ENCODE results near the gene ZNF337.
A peak's percentile ranks its signal among the peaks of the same experiment; 100 is the strongest.

Gene ZNF337

GRCh38 chr20:25629816-25630499, 66.7 kb downstream of the ZNF337 start:
- H3K27ac Mint-ChIP-seq = no peak overlapping the region
- no peaks in the 10 kb centered on the region for H3K27me3 Mint-ChIP-seq
- DNase-seq = no peak
- peaks cover 15 to 16% of the 10 kb centered on the region in 2 donors for H3K36me3 Mint-ChIP-seq
- peaks cover 4 to 9% of the 10 kb centered on the region in 2 donors for H3K9me3 Mint-ChIP-seq
- ATAC-seq (replicated peaks) = no peak
- peaks cover 4 to 8% of the 10 kb centered on the region in 2 donors for H3K4me1 Mint-ChIP-seq
- no peak overlapping the region for H3K4me3 Mint-ChIP-seq

GRCh38 chr20:25626779-25627178, 69.9 kb downstream of the ZNF337 start:
- no peak overlapping the region for H3K27ac Mint-ChIP-seq
- peaks cover 13 to 16% of the 10 kb centered on the region in 2 donors for H3K36me3 Mint-ChIP-seq

DNA sequence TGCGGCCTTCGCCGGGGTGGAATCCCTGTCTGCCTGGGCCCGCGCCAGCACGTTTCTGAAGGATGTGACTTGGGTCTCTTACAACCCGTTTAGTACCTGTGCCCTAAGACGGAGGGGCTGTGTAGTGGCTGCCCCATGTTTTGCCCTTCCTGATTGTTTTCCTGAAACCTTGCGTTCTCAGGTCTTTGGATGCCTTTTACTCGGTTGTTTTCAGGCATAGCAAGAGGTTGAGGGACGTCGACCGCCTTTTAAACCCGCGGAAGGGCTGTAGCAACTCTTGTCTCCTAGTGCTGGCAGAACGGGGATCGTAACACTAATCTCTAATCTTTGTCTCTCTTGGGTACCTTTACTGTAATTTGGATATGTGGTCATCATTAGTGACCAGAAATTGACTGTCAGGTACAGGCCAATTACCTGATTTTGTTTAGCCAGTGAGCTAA, 72.1 kb downstream of the ZNF337 start:
- Mint-ChIP-seq H3K4me1 (peaks cover 23 to 32% of the 10 kb centered on the region in 2 donors), H3K27me3 (no peaks in the 10 kb centered on the region), H3K4me3 (peak overlapping the region; percentile 91), H3K27ac (peak overlapping the region; percentile 96), H3K36me3 (peaks cover 8 to 22% of the 10 kb centered on the region in 2 donors), H3K9me3 (peaks cover 4 to 9% of the 10 kb centered on the region in 2 donors)
- ATAC-seq (replicated peaks) (no peak), DNase-seq (no peak)

More at GRCh38 chr20:25626779-25627178, 69.9 kb downstream of the ZNF337 start:
- H3K9me3 Mint-ChIP-seq = peaks cover 4 to 9% of the 10 kb centered on the region in 2 donors
- no peak for DNase-seq
- H3K27me3 Mint-ChIP-seq = no peaks in the 10 kb centered on the region
- H3K4me1 Mint-ChIP-seq = peaks cover 16 to 24% of the 10 kb centered on the region in 2 donors
- no peak overlapping the region for H3K4me3 Mint-ChIP-seq
- ATAC-seq (replicated peaks) = no peak
